Loucy (cell line): ENCODE results near the gene OR4E2.

Source experiments
- CTCF ChIP-seq: fragments of 200-600 bp; sonication (generic); conservative IDR thresholded peaks from 2 replicates; pipeline ENCODE4 v1.5.1; 2014; ENCODE audit warnings: mild to moderate bottlenecking, antibody characterized with exemption, low read length
- EZH2phosphoT487 ChIP-seq: fragments of 200-600 bp; IDR thresholded peaks from 2 replicates; pipeline ENCODE4 v1.6.1; 2018; ENCODE audit warnings: antibody characterized with exemption, mild to moderate bottlenecking, moderate library complexity, borderline replicate concordance

DNA sequence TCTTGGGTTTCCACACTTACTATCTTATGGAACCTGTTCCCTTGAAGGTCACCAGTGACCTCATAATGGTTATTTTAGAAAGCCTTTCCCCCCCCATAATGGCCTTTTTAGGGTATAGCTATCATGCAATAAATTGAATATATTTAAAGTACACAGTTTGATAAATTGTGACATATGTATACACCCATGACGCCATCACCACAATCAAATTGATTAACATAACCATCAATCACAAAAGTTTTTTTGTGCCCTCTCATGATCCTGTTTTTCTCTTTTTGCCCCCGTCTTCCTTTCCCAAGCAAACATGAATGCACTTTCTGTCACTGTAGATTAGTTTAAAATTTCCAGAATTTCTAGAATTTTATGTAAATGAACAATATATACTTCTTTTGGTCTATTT lies 48.7 kb downstream of the OR4E2 start:
- no peak for TF ChIP-seq CTCF
- no peak for TF ChIP-seq EZH2phosphoT487
